ENCODE measurements around the gene KLHL4. TPM values are rescaled to one million over a fixed set of nuclear protein-coding genes. Genes with fewer than 3 reads are reported as not detected.

The KLHL4 gene, protein sequence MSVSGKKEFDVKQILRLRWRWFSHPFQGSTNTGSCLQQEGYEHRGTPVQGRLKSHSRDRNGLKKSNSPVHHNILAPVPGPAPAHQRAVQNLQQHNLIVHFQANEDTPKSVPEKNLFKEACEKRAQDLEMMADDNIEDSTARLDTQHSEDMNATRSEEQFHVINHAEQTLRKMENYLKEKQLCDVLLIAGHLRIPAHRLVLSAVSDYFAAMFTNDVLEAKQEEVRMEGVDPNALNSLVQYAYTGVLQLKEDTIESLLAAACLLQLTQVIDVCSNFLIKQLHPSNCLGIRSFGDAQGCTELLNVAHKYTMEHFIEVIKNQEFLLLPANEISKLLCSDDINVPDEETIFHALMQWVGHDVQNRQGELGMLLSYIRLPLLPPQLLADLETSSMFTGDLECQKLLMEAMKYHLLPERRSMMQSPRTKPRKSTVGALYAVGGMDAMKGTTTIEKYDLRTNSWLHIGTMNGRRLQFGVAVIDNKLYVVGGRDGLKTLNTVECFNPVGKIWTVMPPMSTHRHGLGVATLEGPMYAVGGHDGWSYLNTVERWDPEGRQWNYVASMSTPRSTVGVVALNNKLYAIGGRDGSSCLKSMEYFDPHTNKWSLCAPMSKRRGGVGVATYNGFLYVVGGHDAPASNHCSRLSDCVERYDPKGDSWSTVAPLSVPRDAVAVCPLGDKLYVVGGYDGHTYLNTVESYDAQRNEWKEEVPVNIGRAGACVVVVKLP
- total RNA-seq: 1.8 and 4.3 TPM in 2 replicates

DNA sequence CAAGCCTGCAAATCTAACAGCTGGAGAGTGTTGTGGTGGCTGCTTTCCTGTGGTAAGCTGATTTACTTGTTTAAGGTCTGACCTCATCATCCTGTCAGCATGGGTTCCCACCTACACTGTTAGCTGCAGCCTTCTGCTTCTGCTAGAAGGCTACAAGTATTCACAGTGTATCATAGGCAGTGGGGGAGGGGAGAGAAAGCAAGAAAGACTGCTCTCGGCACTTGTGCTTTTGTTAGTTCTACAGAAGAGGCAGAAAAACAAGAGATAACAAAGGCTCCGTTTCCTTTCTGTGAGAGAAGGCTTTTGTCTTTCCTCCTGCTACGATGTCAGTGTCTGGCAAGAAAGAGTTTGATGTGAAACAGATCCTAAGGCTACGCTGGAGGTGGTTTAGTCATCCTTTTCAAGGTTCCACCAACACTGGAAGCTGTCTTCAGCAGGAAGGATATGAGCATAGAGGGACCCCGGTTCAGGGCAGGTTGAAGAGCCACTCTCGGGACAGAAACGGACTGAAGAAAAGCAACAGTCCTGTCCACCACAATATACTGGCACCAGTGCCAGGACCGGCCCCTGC lies at the start of gene KLHL4:
KLHL4 (plus strand) TSS at position 232 of the 571 bp plus-strand sequence; CDS start at position 324, 92 bp downstream.

